Fibroblast of lung (primary cell): ENCODE results near the gene P2RX6.

Experiments used
- EZH2 ChIP-seq: IDR thresholded peaks from 2 replicates; pipeline ENCODE4 v1.5.1; 2012; ENCODE audit warnings: low read length, control low read depth, mild to moderate bottlenecking; ENCODE audit errors: missing control alignments
- TF ChIP-seq, protein P1 (sequence below), 2 donors: IDR thresholded peaks in 1 of 2; conservative IDR thresholded peaks in 1 of 2; 1 replicate in 1 of 2; 2 replicates in 1 of 2; pipeline ENCODE4 v1.5.1; 2011 to 2012; ENCODE audit warnings: low read length in 2 of 2, control low read depth in 1 of 2, inconsistent platforms in 1 of 2, low read depth in 1 of 2, mild to moderate bottlenecking in 1 of 2

- TF ChIP-seq, protein P1, sequence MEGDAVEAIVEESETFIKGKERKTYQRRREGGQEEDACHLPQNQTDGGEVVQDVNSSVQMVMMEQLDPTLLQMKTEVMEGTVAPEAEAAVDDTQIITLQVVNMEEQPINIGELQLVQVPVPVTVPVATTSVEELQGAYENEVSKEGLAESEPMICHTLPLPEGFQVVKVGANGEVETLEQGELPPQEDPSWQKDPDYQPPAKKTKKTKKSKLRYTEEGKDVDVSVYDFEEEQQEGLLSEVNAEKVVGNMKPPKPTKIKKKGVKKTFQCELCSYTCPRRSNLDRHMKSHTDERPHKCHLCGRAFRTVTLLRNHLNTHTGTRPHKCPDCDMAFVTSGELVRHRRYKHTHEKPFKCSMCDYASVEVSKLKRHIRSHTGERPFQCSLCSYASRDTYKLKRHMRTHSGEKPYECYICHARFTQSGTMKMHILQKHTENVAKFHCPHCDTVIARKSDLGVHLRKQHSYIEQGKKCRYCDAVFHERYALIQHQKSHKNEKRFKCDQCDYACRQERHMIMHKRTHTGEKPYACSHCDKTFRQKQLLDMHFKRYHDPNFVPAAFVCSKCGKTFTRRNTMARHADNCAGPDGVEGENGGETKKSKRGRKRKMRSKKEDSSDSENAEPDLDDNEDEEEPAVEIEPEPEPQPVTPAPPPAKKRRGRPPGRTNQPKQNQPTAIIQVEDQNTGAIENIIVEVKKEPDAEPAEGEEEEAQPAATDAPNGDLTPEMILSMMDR (conservative IDR thresholded peaks at IDR 0.05 in 1 of 2, IDR thresholded peaks at IDR 0.05 in 1 of 2; ENCODE audit: low read depth in 1 of 2, low read length in 2 of 2): no peak
- TF ChIP-seq EZH2: no peak
Observed at GRCh38 chr22:21073482-21073881, 58.5 kb downstream of the P2RX6 start.
